Spleen (tissue), 7 donors: ENCODE results near the gene KIAA0753.

ENCODE experiments used
- POLR2A ChIP-seq, 3 donors: fragments of 450-650 bp; IDR thresholded peaks; one replicate each; pipeline ENCODE4 v1.5.1; 2017; ENCODE audit warnings: antibody characterized with exemption in 3 of 3, mild to moderate bottlenecking in 1 of 3
- POLR2AphosphoS5 ChIP-seq, 3 donors: sonication (generic); formaldehyde crosslinking; IDR thresholded peaks; one replicate each; pipeline ENCODE4 v1.5.1; 2017; ENCODE audit warnings: antibody characterized with exemption in 3 of 3
- TF ChIP-seq, protein P1 (sequence below), 11 experiments: fragments of 200-600 bp in 7 of 11; fragments of 450-650 bp in 4 of 11; sonication (generic) in 4 of 11; IDR thresholded peaks in 8 of 11; conservative IDR thresholded peaks in 3 of 11; 1 replicate in 7 of 11; 2 replicates in 4 of 11; pipeline versions ENCODE4 v1.4.0 to v1.8.0; 2016 to 2021; ENCODE audit warnings: antibody characterized with exemption in 11 of 11, inconsistent platforms in 4 of 11, mild to moderate bottlenecking in 1 of 11
- donor health status: DM: no; HTN: no; CAD: no; lungs with moderate emphysema.
- donor health status: DM: no; HTN: no; CAD: no.
- donor health status: DM: no; HTN: no; CAD: no.

DNA sequence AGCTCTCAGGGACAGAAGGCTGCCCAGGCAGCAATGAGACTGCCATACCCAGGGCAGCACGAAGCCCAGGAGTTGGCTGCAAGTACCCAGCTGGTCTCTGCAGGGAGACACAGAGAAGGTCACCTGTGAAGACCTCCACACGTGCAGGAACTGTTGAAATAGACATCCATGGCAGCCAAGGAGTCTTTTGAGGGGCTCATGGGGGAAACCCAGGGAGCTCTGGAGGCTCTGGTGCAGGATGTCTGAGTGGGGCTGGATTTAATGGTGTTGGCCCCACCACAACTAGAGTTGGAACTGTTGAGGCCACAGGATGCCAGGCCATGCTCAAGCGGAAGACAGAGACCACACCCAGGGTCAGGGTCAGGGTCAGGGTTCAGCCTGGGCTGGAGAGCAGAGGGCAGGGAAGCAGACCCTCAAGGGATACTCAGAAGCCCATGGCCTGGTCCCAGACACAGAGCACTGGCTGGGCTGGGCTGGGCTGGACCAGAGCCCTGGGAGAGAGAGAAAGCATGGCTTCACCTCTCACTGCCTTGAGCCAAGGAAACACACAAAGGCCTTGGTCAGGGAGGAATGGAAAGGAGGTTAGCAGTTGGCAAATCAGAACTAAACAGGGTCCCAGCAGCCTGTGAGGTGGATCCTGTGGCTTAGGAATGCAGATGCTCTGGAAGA lies 105.5 kb downstream of the KIAA0753 start:
- TF ChIP-seq, protein P1, sequence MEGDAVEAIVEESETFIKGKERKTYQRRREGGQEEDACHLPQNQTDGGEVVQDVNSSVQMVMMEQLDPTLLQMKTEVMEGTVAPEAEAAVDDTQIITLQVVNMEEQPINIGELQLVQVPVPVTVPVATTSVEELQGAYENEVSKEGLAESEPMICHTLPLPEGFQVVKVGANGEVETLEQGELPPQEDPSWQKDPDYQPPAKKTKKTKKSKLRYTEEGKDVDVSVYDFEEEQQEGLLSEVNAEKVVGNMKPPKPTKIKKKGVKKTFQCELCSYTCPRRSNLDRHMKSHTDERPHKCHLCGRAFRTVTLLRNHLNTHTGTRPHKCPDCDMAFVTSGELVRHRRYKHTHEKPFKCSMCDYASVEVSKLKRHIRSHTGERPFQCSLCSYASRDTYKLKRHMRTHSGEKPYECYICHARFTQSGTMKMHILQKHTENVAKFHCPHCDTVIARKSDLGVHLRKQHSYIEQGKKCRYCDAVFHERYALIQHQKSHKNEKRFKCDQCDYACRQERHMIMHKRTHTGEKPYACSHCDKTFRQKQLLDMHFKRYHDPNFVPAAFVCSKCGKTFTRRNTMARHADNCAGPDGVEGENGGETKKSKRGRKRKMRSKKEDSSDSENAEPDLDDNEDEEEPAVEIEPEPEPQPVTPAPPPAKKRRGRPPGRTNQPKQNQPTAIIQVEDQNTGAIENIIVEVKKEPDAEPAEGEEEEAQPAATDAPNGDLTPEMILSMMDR (IDR thresholded peaks at IDR 0.05 in 8 of 11, conservative IDR thresholded peaks at IDR 0.05 in 3 of 11), result no peak
- TF ChIP-seq POLR2A (IDR thresholded peaks at IDR 0.05) (no peak), POLR2AphosphoS5 (IDR thresholded peaks at IDR 0.05) (peak; percentile 80 to 83 (median 81))
